Caki2 (cell line): ENCODE results near the gene LPP. TPM values are rescaled to one million over a fixed set of nuclear protein-coding genes. Genes with fewer than 3 reads are reported as not detected.

Experiments used
- DNase-seq: peaks from one replicate; pipeline ENCODE4 v3.0.0-alpha.2; 2015; ENCODE audit warnings: low read depth
- in situ Hi-C: cut with HindIII; loops from 2 replicates; pipeline ENCODE4 v1.10.0; 2016; ENCODE audit warnings: low sequenced_read_pairs, low pct_unique_long_range_greater_than_20kb, mixed read lengths
- total RNA-seq: library from RNA; depleted of rRNA; stranded (reverse); fragments of >200 nt; shearing (Covaris generic); gene quantifications from 2 replicates; pipeline ENCODE4 v1.2.3, GENCODE V29; 2014; ENCODE audit warnings: low replicate concordance

LPP gene
- total RNA-seq, 1 experiment from 2014 or later: 9.2 TPM

- DNase-seq: no peak
- in situ Hi-C loops: no loop called here
These were observed 553.7 kb downstream of the LPP start for GRCh38 chr3:188707381-188708288.

DNA sequence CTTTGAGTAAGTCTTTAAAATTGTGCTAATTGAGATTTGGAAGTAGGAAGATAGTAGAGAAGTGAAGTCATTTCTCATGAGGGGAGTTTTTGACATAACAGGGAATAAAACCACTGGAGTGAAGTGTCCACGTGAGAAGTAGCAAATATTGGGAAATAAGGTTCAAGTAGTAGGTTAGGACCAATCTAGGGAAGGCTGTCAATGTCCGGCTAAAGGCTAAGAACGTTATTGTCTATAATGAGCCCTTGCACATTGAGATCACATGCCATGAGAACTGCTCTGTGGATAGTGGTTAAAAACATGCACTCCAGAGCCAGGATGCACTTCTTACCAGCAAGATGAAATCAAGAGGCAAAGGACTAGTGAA is 557.9 kb downstream of the LPP start:
- no peak for DNase-seq
- in situ Hi-C loops: no loop called here

DNA sequence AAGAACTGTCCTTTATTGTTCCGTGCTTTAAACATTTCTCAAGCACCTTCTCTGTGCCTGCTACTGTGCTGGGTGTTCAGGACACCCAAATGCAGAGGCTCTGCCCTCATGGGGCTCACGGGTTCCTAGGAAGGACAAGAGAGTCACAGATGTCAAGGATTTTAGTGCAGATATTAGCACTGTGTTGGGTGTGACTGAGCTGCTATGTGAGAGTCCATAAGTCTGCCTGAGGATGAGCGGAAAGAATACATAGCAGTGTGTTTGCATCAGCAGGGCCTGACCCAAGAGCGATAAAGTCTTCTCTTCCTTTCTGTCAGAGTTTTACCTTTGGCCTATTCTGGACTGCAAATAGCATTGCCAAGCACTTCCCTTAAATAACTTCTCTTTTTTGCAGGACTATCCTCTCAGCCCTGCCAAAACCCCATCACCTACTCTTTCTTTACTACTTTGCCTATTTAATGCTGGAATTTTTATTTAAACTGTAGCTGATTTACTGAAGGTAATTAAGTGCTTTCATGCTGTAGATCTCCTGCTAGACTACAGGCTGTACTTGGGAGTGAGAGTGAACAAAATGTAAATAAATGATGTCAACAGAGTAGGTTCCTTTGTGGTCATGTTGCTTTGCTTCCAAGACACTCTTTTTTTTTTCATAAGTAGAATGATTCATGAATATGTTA is 558.4 kb downstream of the LPP start:
- in situ Hi-C loops: no loop called here

DNA sequence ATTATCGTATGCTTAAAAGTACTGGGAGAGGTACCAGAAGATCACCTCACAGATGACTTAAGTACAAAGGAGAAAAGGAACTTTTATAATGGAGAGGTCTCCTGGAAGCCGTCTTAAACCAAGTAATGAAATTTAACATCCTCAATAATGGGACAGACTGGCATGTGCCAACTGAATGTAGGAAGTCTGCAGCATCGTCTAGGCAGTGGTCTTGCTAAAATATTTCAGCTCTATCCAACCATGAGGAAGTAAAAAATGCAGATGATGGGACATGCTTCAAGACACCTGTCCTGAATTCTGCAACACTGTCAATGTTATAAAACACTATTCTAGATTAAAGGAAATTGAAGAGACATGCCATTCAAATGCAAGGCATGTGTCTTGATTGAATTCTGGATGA is 559.0 kb downstream of the LPP start:
- in situ Hi-C loops: no loop called here
- DNase-seq: no peak

More for the DNA sequence above, 558.4 kb downstream of the LPP start:
- DNase-seq: no peak

- in situ Hi-C loops: no loop called here
- DNase-seq: no peak
These were observed 565.6 kb downstream of the LPP start for GRCh38 chr3:188719545-188719944.

DNA sequence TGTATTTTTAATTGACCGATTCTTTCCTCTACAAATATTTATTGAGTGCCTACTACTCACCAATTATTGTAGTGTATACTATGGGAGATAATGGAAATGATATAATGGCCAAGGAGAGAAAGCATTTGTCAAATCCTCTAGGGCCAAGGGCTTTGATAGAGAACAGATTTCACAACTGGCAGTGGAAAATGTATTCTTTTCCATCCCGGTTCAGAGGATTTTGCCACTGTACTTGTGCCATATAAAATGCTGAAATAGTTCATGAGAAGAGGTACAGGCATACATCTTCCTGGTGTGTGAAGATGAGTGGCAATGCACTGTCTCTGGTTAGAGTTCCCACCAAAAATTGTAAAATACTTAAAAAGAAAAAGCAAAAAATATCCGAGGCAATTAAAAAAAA is 566.3 kb downstream of the LPP start:
- in situ Hi-C loops: no loop called here
- no peak for DNase-seq

DNA sequence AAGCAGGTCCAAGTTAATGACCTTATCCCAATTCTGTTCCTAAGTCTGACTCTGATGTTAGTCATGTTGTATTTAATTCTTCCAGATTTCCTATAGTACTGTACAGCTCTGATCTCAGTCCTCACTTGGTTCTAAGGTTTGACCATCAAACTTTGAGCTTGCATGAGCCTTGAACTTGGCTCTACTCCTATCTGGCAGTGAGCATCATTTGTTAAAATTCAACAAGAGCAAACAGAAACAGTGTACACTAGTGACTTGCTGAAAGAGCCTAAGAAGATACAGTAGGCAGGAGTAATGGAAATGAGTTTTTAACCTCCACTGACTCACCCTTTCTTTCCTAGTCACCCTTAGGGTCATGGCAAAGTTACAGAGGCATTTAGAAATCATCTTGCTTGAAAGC is 566.7 kb downstream of the LPP start:
- peak; percentile 4 for DNase-seq
- in situ Hi-C loops: no loop called here

- DNase-seq: no peak
- in situ Hi-C loops: no loop called here
These were observed 567.4 kb downstream of the LPP start for GRCh38 chr3:188721312-188721711.

DNA sequence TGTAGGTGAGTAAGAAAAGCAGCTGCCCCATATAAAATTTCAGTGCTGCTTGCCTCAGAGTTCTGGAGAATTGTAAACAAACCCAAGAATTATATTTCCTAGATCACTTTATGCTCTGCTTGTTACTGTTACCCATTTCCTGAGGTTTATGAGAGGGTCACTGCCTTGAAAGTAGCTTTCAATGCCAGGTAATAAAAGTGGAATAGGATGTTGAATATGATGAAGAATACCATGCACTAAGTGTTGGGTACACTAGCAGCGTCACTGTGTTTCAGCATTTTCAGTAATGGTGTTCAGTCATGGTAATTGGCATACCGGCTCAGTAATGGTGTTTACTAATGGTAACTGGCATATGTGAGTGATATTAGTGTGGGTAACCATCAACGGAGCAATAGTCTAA is 568.0 kb downstream of the LPP start:
- in situ Hi-C loops: no loop called here
- no peak for DNase-seq

- in situ Hi-C loops: no loop called here
These were observed 569.0 kb downstream of the LPP start for GRCh38 chr3:188722963-188723362.

GRCh38 chr3:188727052-188727451 is 573.1 kb downstream of the LPP start:
- in situ Hi-C loops: no loop called here
- no peak for DNase-seq

More at GRCh38 chr3:188722963-188723362, 569.0 kb downstream of the LPP start:
- DNase-seq: no peak

DNA sequence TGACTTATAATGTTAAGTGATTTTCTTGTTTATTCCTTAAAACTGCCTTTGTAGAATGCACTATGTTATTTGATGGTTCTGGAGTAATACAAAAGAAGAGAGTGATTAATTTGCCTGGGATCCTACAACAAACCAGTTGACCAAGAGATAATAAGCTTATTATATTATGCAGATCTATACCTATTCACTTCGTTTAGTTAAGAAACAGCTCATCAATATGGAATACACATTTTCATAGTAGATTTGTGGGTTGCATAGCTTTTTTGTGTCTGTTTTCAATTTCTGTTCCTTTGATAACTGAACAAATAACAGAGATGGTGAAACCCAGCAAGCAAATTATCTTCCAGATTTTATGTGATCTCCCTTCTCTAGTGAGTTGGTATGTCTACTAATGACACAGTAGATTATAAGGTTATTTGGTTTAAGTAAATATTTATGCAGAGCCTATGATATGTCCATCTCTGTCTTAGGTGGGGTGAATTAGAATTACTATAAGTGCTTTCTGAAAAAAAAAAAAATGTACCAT is 574.5 kb downstream of the LPP start:
- in situ Hi-C loops: no loop called here
- no peak for DNase-seq

GRCh38 chr3:188729422-188729821 is 575.5 kb downstream of the LPP start:
- in situ Hi-C loops: no loop called here

GRCh38 chr3:188734395-188734794 is 580.4 kb downstream of the LPP start:
- DNase-seq: no peak
- in situ Hi-C loops: no loop called here

More at GRCh38 chr3:188729422-188729821, 575.5 kb downstream of the LPP start:
- DNase-seq: no peak

- no peak for DNase-seq
- in situ Hi-C loops: no loop called here
These were observed 585.6 kb downstream of the LPP start for GRCh38 chr3:188739511-188739910.

GRCh38 chr3:188740010-188740409 is 586.1 kb downstream of the LPP start:
- in situ Hi-C loops: no loop called here

GRCh38 chr3:188742755-188743550 is 589.0 kb downstream of the LPP start:
- no peak for DNase-seq
- in situ Hi-C loops: no loop called here

More at GRCh38 chr3:188740010-188740409, 586.1 kb downstream of the LPP start:
- DNase-seq: no peak

GRCh38 chr3:188744166-188744565 is 590.2 kb downstream of the LPP start:
- no peak for DNase-seq
- in situ Hi-C loops: no loop called here

- in situ Hi-C loops: no loop called here
- DNase-seq: no peak
These were observed 591.1 kb downstream of the LPP start for GRCh38 chr3:188745031-188745430.
